ENCODE results near the gene ATG2A.

ATG2A gene

GRCh38 chr11:64883575-64883974 is 33.4 kb downstream of the ATG2A start:
- no peak for DNase-seq

- no peak for DNase-seq
Measured at GRCh38 chr11:64882243-64882642, 34.8 kb downstream of the ATG2A start.

- DNase-seq, result no peak
Measured at GRCh38 chr11:64881476-64881875, 35.5 kb downstream of the ATG2A start.

GRCh38 chr11:64880240-64881001 is 36.6 kb downstream of the ATG2A start:
- no peak for DNase-seq

- no peak for DNase-seq
Measured at GRCh38 chr11:64879244-64879900, 37.6 kb downstream of the ATG2A start.

- peak; percentile 98 to 99 for DNase-seq
Measured at GRCh38 chr11:64878494-64879243, 38.3 kb downstream of the ATG2A start, which contains the start of gene EHD1. Gene EHD1, minus strand, starts transcription at chr11:64878621. Its CDS starts 157 bp downstream, at chr11:64878464.

- no peak for DNase-seq
Measured at GRCh38 chr11:64878223-64878493, 38.9 kb downstream of the ATG2A start.

- no peak for DNase-seq
Measured at GRCh38 chr11:64877390-64878222, 39.4 kb downstream of the ATG2A start.

GRCh38 chr11:64876835-64877341 is 40.1 kb downstream of the ATG2A start:
- no peak for DNase-seq

- DNase-seq, result no peak
Measured at GRCh38 chr11:64876229-64876750, 40.7 kb downstream of the ATG2A start.

- no peak for DNase-seq
Measured at GRCh38 chr11:64875369-64876228, 41.4 kb downstream of the ATG2A start.

GRCh38 chr11:64874308-64875240 is 42.4 kb downstream of the ATG2A start:
- DNase-seq, result no peak

GRCh38 chr11:64872790-64873488 is 44.1 kb downstream of the ATG2A start:
- DNase-seq, result no peak

- DNase-seq, result no peak
Measured at GRCh38 chr11:64871492-64871891, 45.5 kb downstream of the ATG2A start.

- DNase-seq, result no peak
Measured at GRCh38 chr11:64870893-64871466, 46.0 kb downstream of the ATG2A start.

GRCh38 chr11:64870176-64870892 is 46.7 kb downstream of the ATG2A start:
- DNase-seq, result no peak

GRCh38 chr11:64869571-64870175 is 47.3 kb downstream of the ATG2A start:
- no peak for DNase-seq

GRCh38 chr11:64868904-64869570 is 48.0 kb downstream of the ATG2A start:
- peak; percentile 42 to 78 for DNase-seq

Measured in NCI-H446 (cell line).